Measurements from ENCODE around the gene RALBP1.
"Not testable (repeated sequence)": the region's sequence is repeated elsewhere in the genome, so short reads cannot be mapped to it uniquely, and the experiment has no call there.

Gene RALBP1

GRCh38 chr18:9474983-9475642 is at the start of gene RALBP1:
Gene RALBP1, plus strand, starts transcription at chr18:9475513. Its CDS starts 37,533 bp downstream, at chr18:9513046.
- DNase-seq, result peak; percentile 100

GRCh38 chr18:9426753-9427152 is 48.6 kb upstream of the RALBP1 start:
- no peak for DNase-seq

- peak; percentile 34 for DNase-seq
Observed at GRCh38 chr18:9428301-9428706, 47.0 kb upstream of the RALBP1 start.

GRCh38 chr18:9428862-9429661 is 46.3 kb upstream of the RALBP1 start:
- DNase-seq, result no peak

- DNase-seq, result no peak
Observed at GRCh38 chr18:9429662-9429993, 45.7 kb upstream of the RALBP1 start.

GRCh38 chr18:9430315-9430714 is 45.0 kb upstream of the RALBP1 start:
- not testable (repeated sequence) for DNase-seq

GRCh38 chr18:9431296-9431695 is 44.0 kb upstream of the RALBP1 start:
- DNase-seq, result no peak

- DNase-seq, result not testable (repeated sequence)
Observed at GRCh38 chr18:9433122-9433521, 42.2 kb upstream of the RALBP1 start.

- DNase-seq, result no peak
Observed at GRCh38 chr18:9433671-9434121, 41.6 kb upstream of the RALBP1 start.

GRCh38 chr18:9434122-9434701 is 41.1 kb upstream of the RALBP1 start:
- DNase-seq, result no peak

- no peak for DNase-seq
Observed at GRCh38 chr18:9435041-9435440, 40.3 kb upstream of the RALBP1 start.

GRCh38 chr18:9436206-9436929 is 38.9 kb upstream of the RALBP1 start:
- no peak for DNase-seq

- DNase-seq, result no peak
Observed at GRCh38 chr18:9437021-9437437, 38.3 kb upstream of the RALBP1 start.

GRCh38 chr18:9437672-9438071 is 37.6 kb upstream of the RALBP1 start:
- no peak for DNase-seq

- DNase-seq, result no peak
Observed at GRCh38 chr18:9441061-9441460, 34.3 kb upstream of the RALBP1 start.

- DNase-seq, result no peak
Observed at GRCh38 chr18:9444549-9444948, 30.8 kb upstream of the RALBP1 start.

GRCh38 chr18:9446839-9447238 is 28.5 kb upstream of the RALBP1 start:
- no peak for DNase-seq

GRCh38 chr18:9447334-9447733 is 28.0 kb upstream of the RALBP1 start:
- no peak for DNase-seq

GRCh38 chr18:9449600-9450414 is 25.5 kb upstream of the RALBP1 start:
- no peak for DNase-seq

- DNase-seq, result not testable (repeated sequence)
Observed at GRCh38 chr18:9450920-9451319, 24.4 kb upstream of the RALBP1 start.

GRCh38 chr18:9453283-9453682 is 22.0 kb upstream of the RALBP1 start:
- no peak for DNase-seq

GRCh38 chr18:9454061-9454703 is 21.1 kb upstream of the RALBP1 start:
- no peak for DNase-seq

All from DMS53 (cell line).